Endothelial cell of umbilical vein (primary cell): ENCODE results near the gene MRPL14. TPM values are rescaled to one million over a fixed set of nuclear protein-coding genes. Genes with fewer than 3 reads are reported as not detected.

Experiments
- BruUV-seq: library from RNA; stranded (reverse); fragments of 400-500 nt; replicated peaks from 2 replicates; lab custom pipeline; 2021; lab: Mats Ljungman, UMichigan
- CTCF ChIA-PET: fragments of 300-600, 350-600 bp; sonication (Branson Sonifier 250); formaldehyde crosslinking; loops from one replicate; lab custom pipeline; 2021; ENCODE audit warnings: antibody characterized with exemption, inconsistent platforms; lab: Charles Lee
- POLR2A ChIA-PET: fragments of 300-600, 350-600 bp; sonication (Branson Sonifier 250); formaldehyde crosslinking; loops from one replicate; lab custom pipeline; 2021; ENCODE audit warnings: antibody characterized with exemption, inconsistent platforms; lab: Charles Lee
- DNase-seq: peaks from one replicate; pipeline ENCODE4 v3.0.0-alpha.2; 2011; ENCODE audit warnings: low read depth, low spot score
- FAIRE-seq: peaks from 2 replicates; lab custom pipeline; 2011; peaks lifted over from hg19 to GRCh38; lab: Jason Lieb, UNC
- H2AFZ ChIP-seq: 2 replicates; pipeline ENCODE4 v1.6.0; 2012; ENCODE audit warnings: low read depth, low read length, control low read depth, inconsistent platforms
- H3K27ac ChIP-seq: 2 replicates; pipeline ENCODE4 v1.5.1; 2011; ENCODE audit warnings: low read depth, mild to moderate bottlenecking, control low read depth, low read length, moderate library complexity; ENCODE audit not compliant: insufficient read depth
- H3K27me3 ChIP-seq, 2 experiments: 2 replicates each; pipeline versions ENCODE4 v1.6.0 to v1.6.1; 2011; ENCODE audit warnings: low read length in 2 of 2, mixed read lengths in 1 of 2; ENCODE audit not compliant: control insufficient read depth in 2 of 2, insufficient read depth in 2 of 2
- H3K36me3 ChIP-seq, 2 experiments: 2 replicates in 1 of 2; 3 replicates in 1 of 2; pipeline ENCODE4 v1.5.1; 2011; ENCODE audit warnings: low read length in 2 of 2, mild to moderate bottlenecking in 1 of 2, moderate library complexity in 1 of 2; ENCODE audit not compliant: control insufficient read depth in 2 of 2, insufficient read depth in 2 of 2; ENCODE audit errors: extremely low read depth in 1 of 2
- H3K4me1 ChIP-seq: 3 replicates; pipeline ENCODE4 v1.5.1; 2011; ENCODE audit warnings: mild to moderate bottlenecking, low read length; ENCODE audit not compliant: control insufficient read depth, insufficient read depth; ENCODE audit errors: extremely low read depth
- H3K4me2 ChIP-seq: 2 replicates; pipeline ENCODE4 v1.6.1; 2011; ENCODE audit warnings: low read length, control low read depth, mixed read lengths; ENCODE audit not compliant: insufficient read depth
- H3K4me3 ChIP-seq, 3 experiments: fragments of 200-600 bp in 1 of 3; sonication (generic), shearing (Covaris generic) in 1 of 3; replicated peaks in 1 of 3; 2 replicates each; pipeline ENCODE4 v1.5.1; 2011 to 2016; ENCODE audit warnings: control low read depth in 3 of 3, low read length in 3 of 3, mild to moderate bottlenecking in 2 of 3, inconsistent platforms in 1 of 3, low read depth in 1 of 3, moderate library complexity in 1 of 3; ENCODE audit not compliant: insufficient read depth in 1 of 3
- H3K79me2 ChIP-seq: 2 replicates; pipeline ENCODE4 v1.6.0; 2012; ENCODE audit warnings: low read length, inconsistent platforms; ENCODE audit not compliant: control insufficient read depth, insufficient read depth
- H3K9ac ChIP-seq: replicated peaks from 2 replicates; pipeline ENCODE3; 2011; ENCODE audit warnings: low read length, control low read depth; ENCODE audit not compliant: insufficient read depth; ENCODE audit errors: extremely low read depth
- H3K9me1 ChIP-seq: replicated peaks from 3 replicates; pipeline ENCODE4 v1.6.0; 2011; ENCODE audit warnings: mild to moderate bottlenecking, low read length; ENCODE audit not compliant: control insufficient read depth, insufficient read depth; ENCODE audit errors: extremely low read depth
- H3K9me3 ChIP-seq: replicated peaks from 2 replicates; pipeline ENCODE4 v1.5.1; 2012; ENCODE audit warnings: low read length, inconsistent platforms; ENCODE audit not compliant: control insufficient read depth, insufficient read depth
- H4K20me1 ChIP-seq: replicated peaks from 2 replicates; pipeline ENCODE3; 2011; ENCODE audit warnings: mild to moderate bottlenecking, low read length; ENCODE audit not compliant: control insufficient read depth, insufficient read depth; ENCODE audit errors: extremely low read depth
- CTCF ChIP-seq, 2 donors: IDR thresholded peaks; 1 replicate in 1 of 2; 2 replicates in 1 of 2; pipeline ENCODE4 v1.5.1; 2011; ENCODE audit warnings: low read length in 2 of 2, mild to moderate bottlenecking in 2 of 2, moderate library complexity in 2 of 2, control low read depth in 1 of 2, inconsistent platforms in 1 of 2, low read depth in 1 of 2; ENCODE audit not compliant: insufficient read depth in 1 of 2; ENCODE audit errors: extremely low read depth in 1 of 2
- EZH2 ChIP-seq: IDR thresholded peaks from 2 replicates; pipeline ENCODE4 v1.6.1; 2012; ENCODE audit warnings: borderline replicate concordance, low read depth, mild to moderate bottlenecking, moderate library complexity, low read length, inconsistent platforms; ENCODE audit not compliant: severe bottlenecking
- FOS ChIP-seq: IDR thresholded peaks from 2 replicates; pipeline ENCODE4 v1.6.1; 2011; ENCODE audit warnings: mild to moderate bottlenecking, low read length, moderate library complexity, borderline replicate concordance; ENCODE audit not compliant: insufficient read depth
- GATA2 ChIP-seq: IDR thresholded peaks from 2 replicates; pipeline ENCODE4 v1.7.0; 2011; ENCODE audit warnings: low read depth, mild to moderate bottlenecking, moderate library complexity, mixed read lengths, low read length; ENCODE audit not compliant: insufficient read length, insufficient read depth
- MYC ChIP-seq: IDR thresholded peaks from one replicate; pipeline ENCODE4 v1.6.1; 2011; ENCODE audit warnings: mild to moderate bottlenecking, low read depth, low read length
- POLR2A ChIP-seq: IDR thresholded peaks from 2 replicates; pipeline ENCODE4 v1.6.1; 2012; ENCODE audit warnings: low read depth, mild to moderate bottlenecking, control low read depth, low read length
- dilution Hi-C: fragments of 300-500 bp; cut with MboI; formaldehyde crosslinking; loops from one replicate; pipeline ENCODE4 v1.15.0; 2019; ENCODE audit warnings: low sequenced_read_pairs; ENCODE audit not compliant: extremely low pct_ligation_motif_present
- intact Hi-C: fragments of 100-400 bp; cut with micrococcal nuclease; formaldehyde crosslinking; loops from one replicate; pipeline ENCODE4 v1.10.0; 2022
- polyA plus RNA-seq, 4 experiments: library from polyadenylated mRNA; depleted of rRNA in 3 of 4; stranded (reverse) in 3 of 4; unstranded in 1 of 4; fragments of >200 nt; gene quantifications; 2 replicates each; pipeline versions ENCODE4 v1.2.1 to v1.2.3, GENCODE V29; 2011 to 2012; ENCODE audit warnings: missing spikeins in 1 of 4
- total RNA-seq: library from RNA; stranded (reverse); gene quantifications from 2 replicates; pipeline ENCODE4 v1.2.3, GENCODE V29; 2021

Gene MRPL14
- total and polyA plus RNA-seq, 2 donors (not counting 3 experiments of a cell fraction or from before 2014, with no cell fraction given): 68.1 to 103 TPM

- peak; percentile 76 for FAIRE-seq
- Histone ChIP-seq H3K9me3 (no peaks in the 10 kb centered on the region), H4K20me1 (no peaks in the 10 kb centered on the region), H3K4me2 (no peak overlapping the region), H3K79me2 (no peaks in the 10 kb centered on the region), H3K36me3 (no peaks in the 10 kb centered on the region), H3K9me1 (no peaks in the 10 kb centered on the region), H3K27me3 (no peaks in the 10 kb centered on the region), H2AFZ (no peak overlapping the region), H3K9ac (no peak overlapping the region), H3K4me1 (peaks cover 11% of the 10 kb centered on the region), H3K4me3 (no peak overlapping the region), H3K27ac (no peak overlapping the region)
- BruUV-seq: no TSS peak
- DNase-seq: peak; percentile 67
- intact Hi-C loops (loop anchor here (1.0 to 10.0 kb wide), 6 partner anchors 72 to 407 kb away; no protein-coding TSS in a partner anchor), dilution Hi-C loops (no loop called here)
- ChIA-PET CTCF (interaction anchor here (0.6 to 5.2 kb wide), 53 partner anchors 9 to 499 kb away, joined by 3 to 91 read pairs (median 4); partner anchors contain the start of genes GTPBP2 and VEGFA), POLR2A (interaction anchor here (0.6 kb wide), 1 partner anchor 74 kb away, joined by 3 read pairs; no protein-coding TSS in a partner anchor)
- no peak for TF ChIP-seq MYC
- TF ChIP-seq CTCF (IDR thresholded peaks at IDR 0.05; ENCODE audit: extremely low read depth in 1 of 2, insufficient read depth in 1 of 2, low read depth in 1 of 2, low read length in 2 of 2): peak; percentile 87 to 93
These were observed 52.8 kb downstream of the MRPL14 start for GRCh38 chr6:44074439-44074812.

GRCh38 chr6:44073612-44074438, 53.4 kb downstream of the MRPL14 start:
- TF ChIP-seq CTCF (IDR thresholded peaks at IDR 0.05; ENCODE audit: extremely low read depth in 1 of 2, insufficient read depth in 1 of 2, low read depth in 1 of 2, low read length in 2 of 2): peak in 1 of 2 donors; percentile 0
- TF ChIP-seq EZH2: no peak
- TF ChIP-seq MYC: no peak
- no peak for TF ChIP-seq GATA2
- TF ChIP-seq FOS: no peak
- TF ChIP-seq POLR2A: no peak
- no peaks in the 10 kb centered on the region for H4K20me1 ChIP-seq
- no peak overlapping the region for H3K9ac ChIP-seq
- H3K79me2 ChIP-seq: no peaks in the 10 kb centered on the region
- dilution Hi-C loops: no loop called here
- no peaks in the 10 kb centered on the region for H3K36me3 ChIP-seq
- DNase-seq (no peak), FAIRE-seq (no peak)
- H3K4me3 ChIP-seq: peak overlapping the region in 2 of 3 experiments; percentile 25 to 36
- peaks cover 11% of the 10 kb centered on the region for H3K4me1 ChIP-seq
- peak overlapping the region; percentile 53 for H2AFZ ChIP-seq
- H3K27me3 ChIP-seq: no peaks in the 10 kb centered on the region
- no peaks in the 10 kb centered on the region for H3K9me1 ChIP-seq
- peak overlapping the region; percentile 67 for H3K4me2 ChIP-seq
- intact Hi-C loops: loop anchor here (1.0 to 10.0 kb wide), 6 partner anchors 72 to 407 kb away; no protein-coding TSS in a partner anchor
- ChIA-PET CTCF (interaction anchor here (0.6 to 5.2 kb wide), 38 partner anchors 9 to 467 kb away, joined by 3 to 91 read pairs (median 5); partner anchors contain the start of genes GTPBP2 and VEGFA), POLR2A (interaction anchor here (0.6 kb wide), 2 partner anchors 73 to 299 kb away, joined by 3 to 4 read pairs; no protein-coding TSS in a partner anchor)
- H3K9me3 ChIP-seq: no peaks in the 10 kb centered on the region
- no peak overlapping the region for H3K27ac ChIP-seq
- BruUV-seq: no TSS peak
